GM18519 (cell line): ENCODE data around the gene LMAN2.
A peak's percentile ranks its signal among the peaks of the same experiment; 100 is the strongest.

Source experiments
- ATAC-seq: cut with Tn5 transposase; IDR thresholded peaks from one replicate; pipeline ENCODE4 v1.9.1; 2021; ENCODE audit warnings: mild to moderate bottlenecking, moderate library complexity; ENCODE audit not compliant: unreplicated experiment, low FRiP score

LMAN2 gene, protein sequence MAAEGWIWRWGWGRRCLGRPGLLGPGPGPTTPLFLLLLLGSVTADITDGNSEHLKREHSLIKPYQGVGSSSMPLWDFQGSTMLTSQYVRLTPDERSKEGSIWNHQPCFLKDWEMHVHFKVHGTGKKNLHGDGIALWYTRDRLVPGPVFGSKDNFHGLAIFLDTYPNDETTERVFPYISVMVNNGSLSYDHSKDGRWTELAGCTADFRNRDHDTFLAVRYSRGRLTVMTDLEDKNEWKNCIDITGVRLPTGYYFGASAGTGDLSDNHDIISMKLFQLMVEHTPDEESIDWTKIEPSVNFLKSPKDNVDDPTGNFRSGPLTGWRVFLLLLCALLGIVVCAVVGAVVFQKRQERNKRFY

GRCh38 chr5:177351392-177352329, at the start of gene LMAN2:
LMAN2 (minus strand) TSS chr5:177351668; CDS start chr5:177351647, 21 bp downstream.
- peak; percentile 81 for ATAC-seq

DNA sequence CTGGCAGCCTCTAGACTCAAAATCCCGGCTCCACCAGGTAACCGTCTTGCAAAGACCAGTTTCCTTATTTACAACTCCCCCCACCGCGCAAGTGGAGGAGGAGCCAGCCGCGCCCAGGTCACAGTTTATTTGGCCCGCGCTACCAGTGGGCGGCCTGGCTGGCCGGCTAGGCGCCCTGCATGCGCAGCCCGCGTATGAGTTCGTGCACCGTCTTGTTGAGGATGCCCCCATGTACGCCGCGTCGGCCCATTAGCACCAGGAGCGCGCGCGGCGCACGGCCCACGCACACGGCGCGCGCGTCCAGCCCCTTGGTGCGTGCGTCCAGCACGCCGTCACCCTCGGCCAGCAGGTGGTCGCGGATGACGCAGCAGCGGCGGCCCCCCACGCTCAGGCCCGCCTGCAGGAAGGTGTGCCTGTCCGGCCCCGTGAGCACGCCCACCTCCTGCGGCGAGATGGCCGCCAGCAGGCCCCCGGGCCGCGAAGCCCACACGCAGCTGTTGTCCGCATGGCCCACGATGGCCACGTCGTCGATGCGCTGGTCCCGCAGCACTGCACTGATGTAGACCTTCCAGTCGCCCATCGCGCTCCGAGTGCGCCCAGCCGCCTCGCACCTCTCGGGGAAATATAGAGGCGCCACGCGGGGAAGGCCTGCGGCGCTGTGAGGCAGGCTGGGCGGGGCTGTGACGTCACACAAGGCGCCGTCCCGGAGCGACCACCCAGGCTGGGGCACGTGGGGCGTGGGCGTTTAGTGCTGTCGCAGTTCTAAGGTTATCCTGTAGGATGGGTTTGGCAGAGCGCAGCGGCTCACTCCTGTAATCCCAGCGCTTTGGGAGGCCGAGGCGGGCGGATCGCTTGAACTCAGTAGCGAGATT, 48.8 kb upstream of the LMAN2 start, which contains the start of gene PFN3:
Gene PFN3 (minus strand): TSS at position 665 of the 872 bp plus-strand sequence. CDS start 85 bp downstream, at position 580.
- ATAC-seq = no peak

DNA sequence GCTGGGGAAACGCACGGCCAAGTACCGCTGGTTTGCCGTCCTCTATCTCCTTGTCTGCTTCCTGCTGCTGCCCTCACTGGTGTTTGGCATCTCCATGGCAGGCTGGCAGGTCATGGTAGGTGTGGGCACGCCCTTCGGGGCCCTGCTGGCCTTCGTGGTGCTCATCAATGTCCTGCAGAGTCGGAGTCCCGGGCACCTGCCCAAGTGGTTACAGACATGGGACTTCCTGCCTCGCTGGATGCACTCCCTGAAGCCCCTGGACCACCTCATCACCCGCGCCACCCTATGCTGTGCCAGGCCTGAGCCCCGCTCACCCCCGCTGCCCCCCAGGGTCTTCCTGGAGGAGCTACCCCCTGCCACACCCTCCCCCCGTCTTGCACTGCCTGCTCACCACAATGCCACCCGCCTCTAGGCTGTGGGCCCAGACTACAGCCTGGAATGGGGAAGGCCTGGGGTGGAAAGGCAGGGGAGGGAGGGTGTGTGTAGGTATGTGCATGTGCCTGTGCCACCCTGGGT, 46.5 kb upstream of the LMAN2 start:
- ATAC-seq = no peak

DNA sequence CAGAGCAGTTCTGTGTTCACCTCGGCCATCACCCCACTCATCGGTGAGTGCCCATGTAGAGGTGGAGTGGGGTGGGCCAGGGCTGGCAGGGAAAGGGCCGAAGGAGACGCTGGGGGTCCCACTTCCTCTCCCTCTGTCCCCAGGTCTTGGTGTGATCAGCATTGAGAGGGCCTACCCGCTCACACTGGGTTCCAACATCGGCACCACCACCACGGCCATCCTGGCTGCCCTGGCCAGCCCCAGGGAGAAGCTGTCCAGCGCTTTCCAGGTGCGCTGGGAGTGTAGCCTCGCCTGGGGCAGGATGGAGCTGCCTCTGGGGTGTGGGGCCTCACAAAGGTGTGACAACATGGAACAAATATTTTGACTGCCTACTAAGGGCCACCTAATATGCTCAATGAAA, 45.3 kb upstream of the LMAN2 start:
- no peak for ATAC-seq

- ATAC-seq = no peak
These were observed 44.6 kb upstream of the LMAN2 start for GRCh38 chr5:177396078-177396477.

DNA sequence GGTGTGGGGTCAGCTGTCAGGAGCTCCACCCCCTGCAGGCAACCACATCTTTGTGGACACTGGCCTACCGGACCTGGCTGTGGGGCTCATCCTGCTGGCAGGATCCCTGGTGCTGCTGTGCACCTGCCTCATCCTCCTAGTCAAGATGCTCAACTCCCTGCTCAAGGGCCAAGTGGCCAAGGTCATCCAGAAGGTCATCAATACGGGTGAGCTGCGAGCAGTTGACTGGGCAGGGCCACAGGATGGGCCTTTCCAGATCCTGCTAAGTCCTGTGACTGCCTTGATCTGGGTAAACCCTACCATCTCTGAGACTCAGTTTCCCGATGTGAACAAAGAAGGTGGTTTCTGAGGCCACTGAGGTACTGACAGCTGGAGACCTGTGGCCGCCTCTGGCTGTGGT, 42.5 kb upstream of the LMAN2 start:
- ATAC-seq = no peak

GRCh38 chr5:177393206-177393765, 41.8 kb upstream of the LMAN2 start:
- ATAC-seq = no peak

DNA sequence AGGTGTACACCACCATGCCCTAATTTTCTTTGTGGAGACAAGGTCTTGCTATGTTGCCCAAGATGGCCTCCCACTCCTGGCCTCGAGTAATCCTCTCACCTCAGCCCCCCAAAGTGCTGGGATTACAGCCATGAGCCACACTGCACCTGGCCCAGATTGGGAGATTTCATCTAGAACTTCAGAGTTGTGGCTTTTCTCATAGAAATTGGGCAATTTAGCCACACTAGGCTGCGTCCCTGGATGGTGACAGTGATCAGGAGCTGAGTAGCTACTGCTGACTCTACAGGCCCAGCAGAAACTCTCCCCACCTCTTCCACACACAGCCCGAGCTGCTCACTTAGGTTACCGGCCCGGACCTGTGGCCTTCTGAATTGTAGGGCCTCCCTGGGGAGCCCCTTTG, 41.3 kb upstream of the LMAN2 start:
- ATAC-seq = no peak

GRCh38 chr5:177390363-177391300, 39.2 kb upstream of the LMAN2 start:
- ATAC-seq = no peak

DNA sequence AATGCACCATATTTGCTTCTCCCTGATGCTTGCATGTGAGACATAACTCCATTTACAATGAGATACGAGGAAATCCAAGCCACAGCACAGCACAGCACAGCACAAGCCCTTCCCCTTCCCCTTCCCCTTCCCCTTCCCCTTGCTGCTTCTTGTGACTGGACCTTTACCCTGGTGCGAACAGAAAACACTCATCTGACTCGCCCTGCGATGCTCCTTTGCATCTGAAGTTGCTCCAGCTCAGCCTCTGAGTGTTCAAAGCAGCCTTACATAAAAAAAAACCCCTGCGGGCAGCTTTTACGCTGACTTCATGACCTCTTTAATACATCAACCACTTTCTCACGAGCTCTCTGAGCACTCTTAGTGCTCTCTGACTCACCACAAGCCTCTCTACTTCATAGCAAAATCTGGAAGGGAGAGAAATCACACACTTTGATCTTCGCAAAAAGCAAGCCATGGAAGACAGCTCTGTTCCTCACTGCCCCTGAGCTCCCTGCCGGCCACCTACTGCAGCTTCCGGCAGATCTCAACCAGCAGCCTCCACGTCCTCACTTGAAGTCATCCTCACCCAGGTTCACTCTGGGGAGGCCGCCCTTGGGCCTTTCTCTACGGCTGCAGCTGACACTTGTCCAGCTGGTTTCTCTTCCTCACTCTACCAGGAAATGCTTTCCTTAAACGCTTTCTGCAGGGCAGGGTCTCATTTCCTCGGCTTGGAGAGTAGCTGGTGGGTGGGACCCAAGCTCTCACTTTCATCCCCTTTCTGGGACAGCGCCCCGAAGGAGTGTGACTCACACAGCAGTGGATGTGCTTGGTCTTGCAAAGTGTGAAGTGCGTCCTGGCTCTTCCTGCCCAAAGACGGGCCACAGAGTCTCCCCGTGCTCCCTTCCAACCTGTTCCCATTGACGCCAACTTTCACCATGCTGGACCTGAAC, 38.0 kb upstream of the LMAN2 start:
- no peak for ATAC-seq

GRCh38 chr5:177388521-177389052, 37.1 kb upstream of the LMAN2 start:
- no peak for ATAC-seq

DNA sequence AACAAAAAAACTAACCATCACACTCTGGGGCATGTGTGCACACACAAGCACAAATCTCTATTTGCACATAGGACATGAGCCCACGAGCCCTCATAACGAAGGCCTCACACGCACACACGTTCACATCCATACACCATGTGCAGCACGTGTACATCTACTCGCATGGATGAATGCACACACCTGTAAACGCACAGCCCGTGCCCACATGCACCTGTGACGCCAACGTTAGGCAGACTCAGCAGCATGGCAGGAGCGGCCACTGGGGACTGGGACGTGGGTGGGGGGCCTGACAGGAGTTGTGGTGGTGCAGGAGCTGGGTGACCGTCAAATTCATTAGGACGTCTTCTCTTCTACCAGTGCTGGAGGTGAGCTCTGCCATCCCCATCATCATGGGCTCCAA, 35.9 kb upstream of the LMAN2 start:
- ATAC-seq = no peak

- no peak for ATAC-seq
These were observed 35.1 kb upstream of the LMAN2 start for GRCh38 chr5:177386542-177386941.

DNA sequence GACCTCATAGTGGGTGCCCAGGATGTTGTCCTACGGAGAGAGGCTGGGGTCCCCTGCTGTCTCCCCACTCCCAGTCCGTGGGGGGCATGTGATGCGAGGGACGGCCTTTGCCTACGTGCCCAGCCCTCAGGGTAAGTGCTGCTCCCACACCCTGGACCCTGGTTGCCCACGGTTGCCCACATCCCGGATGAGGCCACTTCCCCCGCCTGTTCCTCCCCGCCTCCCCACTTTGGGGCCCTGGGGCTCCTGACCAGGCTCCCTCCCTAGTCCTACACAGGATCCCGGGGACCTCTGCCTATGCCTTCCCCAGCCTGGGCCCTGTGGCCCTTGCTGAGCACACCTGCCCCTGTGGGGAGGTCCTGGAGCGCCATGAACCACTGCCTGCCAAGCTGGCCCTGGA, 34.3 kb upstream of the LMAN2 start:
- ATAC-seq = no peak

DNA sequence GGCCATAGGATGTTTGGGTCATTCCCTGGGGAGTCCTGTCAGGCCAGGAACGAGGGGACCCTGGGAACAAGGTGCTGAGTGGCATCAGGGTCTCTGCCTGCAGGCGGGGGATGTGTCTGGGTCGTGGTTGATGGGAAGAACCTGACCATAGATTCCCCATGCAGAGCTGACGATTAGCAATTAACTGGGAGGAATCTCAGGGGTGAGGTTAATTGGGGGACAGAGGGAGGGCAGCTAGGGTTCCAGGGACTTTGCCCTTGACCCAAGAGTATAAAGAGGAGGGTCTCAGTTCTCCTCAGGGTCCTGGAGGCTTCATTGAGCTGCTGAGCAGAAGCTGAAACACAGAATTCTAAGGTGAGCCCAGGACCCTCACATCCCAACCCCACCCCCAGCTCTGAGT, 32.7 kb upstream of the LMAN2 start, which contains the start of gene SLC34A1:
Gene SLC34A1 (plus strand): TSS at position 301 of the 400 bp plus-strand sequence. CDS start 1,308 bp downstream, outside the sequence.
- no peak for ATAC-seq

DNA sequence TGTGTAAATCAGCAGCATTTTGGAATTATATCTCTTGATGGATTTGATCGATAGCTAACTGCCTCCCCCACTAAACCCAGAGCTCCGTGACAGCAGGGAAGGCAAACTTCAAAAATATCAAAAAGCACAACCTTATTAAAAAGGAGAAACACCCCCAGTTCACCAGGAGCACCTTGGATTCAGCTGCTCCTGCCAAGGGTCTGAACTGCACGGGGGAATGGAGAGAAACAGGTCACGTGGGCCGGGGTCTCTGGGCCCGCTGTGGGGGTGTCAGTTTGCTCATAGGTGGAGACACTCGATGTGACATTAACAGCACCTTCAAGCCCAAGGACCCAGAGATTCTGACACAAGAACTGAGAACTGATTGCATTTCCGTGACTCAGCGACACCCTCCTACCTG, 31.7 kb upstream of the LMAN2 start:
- no peak for ATAC-seq

- no peak for ATAC-seq
These were observed 31.1 kb upstream of the LMAN2 start for GRCh38 chr5:177382423-177383029.
